ENCODE results near the gene TULP4.

TULP4 gene

DNA sequence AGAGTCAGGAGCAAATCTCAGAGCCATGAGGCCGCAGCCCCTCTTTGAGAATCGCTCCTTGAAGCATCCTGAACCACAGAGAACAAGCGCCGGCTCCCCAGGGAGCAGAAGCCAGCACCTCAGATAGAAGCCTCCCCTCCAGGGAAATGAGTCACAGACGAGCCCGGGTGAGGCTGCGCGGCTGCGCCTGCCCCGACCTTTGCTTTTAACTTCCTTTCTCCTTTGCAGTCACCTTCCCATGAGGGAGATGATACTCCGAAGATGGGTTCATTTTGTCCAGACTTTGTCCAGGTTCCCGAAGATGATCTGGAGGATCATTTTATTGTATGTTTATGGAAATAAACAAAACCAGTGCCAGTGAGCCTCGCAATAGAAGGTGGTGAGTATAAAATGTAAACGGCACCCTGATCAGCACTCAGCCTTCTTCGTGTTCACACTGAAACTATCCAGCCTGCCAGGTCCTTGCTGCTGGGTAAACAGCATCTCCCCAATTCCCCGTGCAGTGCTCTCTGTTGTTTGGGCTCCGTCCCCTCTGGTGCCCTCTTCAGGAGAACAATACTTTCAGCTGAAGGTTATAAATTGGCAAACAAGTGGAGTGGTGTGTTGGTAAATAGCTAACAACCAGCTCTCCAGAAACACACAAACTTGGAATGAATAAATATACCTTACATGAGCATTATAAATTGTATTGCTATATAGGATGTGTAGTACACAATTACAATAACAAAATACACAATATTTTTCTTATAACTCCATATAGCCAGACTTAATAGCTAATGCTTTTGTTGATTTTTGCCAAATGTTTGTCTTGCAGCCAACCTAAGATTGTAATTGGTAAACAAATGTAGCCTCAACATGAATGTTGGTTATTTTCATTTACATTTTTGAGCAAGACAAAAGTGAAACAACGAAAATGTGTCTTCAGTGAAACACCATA, 206.2 kb downstream of the TULP4 start:
- Histone ChIP-seq H3K4me3 (ENCODE audit: low read depth, low read length) (peak overlapping the region; percentile 35), H3K9me3 (ENCODE audit: control insufficient read depth, insufficient read depth, low read depth, low read length) (no peaks in the 10 kb centered on the region), H3K36me3 (ENCODE audit: control insufficient read depth in 2 of 2, insufficient read depth in 1 of 2, low read length in 2 of 2) (no peaks in the 10 kb centered on the region), H3K27ac (ENCODE audit: extremely low read depth, low read depth, low read length) (no peak overlapping the region; the same call in 1 of the 2 replicates), H3K4me1 (ENCODE audit: control insufficient read depth, insufficient read depth, low read length) (0 out of 2 replicates have a peak, but pooled peaks cover 4% of the 10 kb centered on the region)
- CTCF ChIA-PET, result interaction anchor here (0.6 to 2.5 kb wide), 26 partner anchors 9 to 1460 kb away, joined by 3 to 21 read pairs (median 4); no protein-coding TSS in a partner anchor
- POLR2A ChIA-PET, result interaction anchor here (0.8 to 1.0 kb wide), 2 partner anchors 18 to 49 kb away, joined by 3 read pairs; no protein-coding TSS in a partner anchor
- TF ChIP-seq, protein P1, sequence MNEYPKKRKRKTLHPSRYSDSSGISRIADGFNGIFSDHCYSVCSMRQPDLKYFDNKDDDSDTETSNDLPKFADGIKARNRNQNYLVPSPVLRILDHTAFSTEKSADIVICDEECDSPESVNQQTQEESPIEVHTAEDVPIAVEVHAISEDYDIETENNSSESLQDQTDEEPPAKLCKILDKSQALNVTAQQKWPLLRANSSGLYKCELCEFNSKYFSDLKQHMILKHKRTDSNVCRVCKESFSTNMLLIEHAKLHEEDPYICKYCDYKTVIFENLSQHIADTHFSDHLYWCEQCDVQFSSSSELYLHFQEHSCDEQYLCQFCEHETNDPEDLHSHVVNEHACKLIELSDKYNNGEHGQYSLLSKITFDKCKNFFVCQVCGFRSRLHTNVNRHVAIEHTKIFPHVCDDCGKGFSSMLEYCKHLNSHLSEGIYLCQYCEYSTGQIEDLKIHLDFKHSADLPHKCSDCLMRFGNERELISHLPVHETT (tag by site-specific recombination; IDR thresholded peaks at IDR 0.05), result 0 out of 2 replicates have a peak, but pooled peaks have one; percentile 34
- no peak for TF ChIP-seq ZBTB21 (tag by site-specific recombination; IDR thresholded peaks at IDR 0.05)
- TF ChIP-seq TRIM28 (IDR thresholded peaks at IDR 0.05; ENCODE audit: borderline replicate concordance, low read length), result peak; percentile 89
- TF ChIP-seq, protein P2, sequence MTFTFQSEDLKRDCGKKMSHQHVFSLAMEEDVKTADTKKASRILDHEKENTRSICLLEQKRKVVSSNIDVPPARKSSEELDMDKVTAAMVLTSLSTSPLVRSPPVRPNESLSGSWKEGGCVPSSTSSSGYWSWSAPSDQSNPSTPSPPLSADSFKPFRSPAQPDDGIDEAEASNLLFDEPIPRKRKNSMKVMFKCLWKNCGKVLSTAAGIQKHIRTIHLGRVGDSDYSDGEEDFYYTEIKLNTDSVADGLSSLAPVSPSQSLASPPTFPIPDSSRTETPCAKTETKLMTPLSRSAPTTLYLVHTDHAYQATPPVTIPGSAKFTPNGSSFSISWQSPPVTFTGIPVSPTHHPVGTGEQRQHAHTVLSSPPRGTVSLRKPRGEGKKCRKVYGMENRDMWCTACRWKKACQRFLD (tag by site-specific recombination; IDR thresholded peaks at IDR 0.05), result no peak
- no peak for TF ChIP-seq ZNF24 (tag by site-specific recombination; IDR thresholded peaks at IDR 0.05)
- TF ChIP-seq ZNF335 (tag by site-specific recombination; conservative IDR thresholded peaks at IDR 0.05), result peak; percentile 80
- TF ChIP-seq, protein P3, sequence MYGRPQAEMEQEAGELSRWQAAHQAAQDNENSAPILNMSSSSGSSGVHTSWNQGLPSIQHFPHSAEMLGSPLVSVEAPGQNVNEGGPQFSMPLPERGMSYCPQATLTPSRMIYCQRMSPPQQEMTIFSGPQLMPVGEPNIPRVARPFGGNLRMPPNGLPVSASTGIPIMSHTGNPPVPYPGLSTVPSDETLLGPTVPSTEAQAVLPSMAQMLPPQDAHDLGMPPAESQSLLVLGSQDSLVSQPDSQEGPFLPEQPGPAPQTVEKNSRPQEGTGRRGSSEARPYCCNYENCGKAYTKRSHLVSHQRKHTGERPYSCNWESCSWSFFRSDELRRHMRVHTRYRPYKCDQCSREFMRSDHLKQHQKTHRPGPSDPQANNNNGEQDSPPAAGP (tag by site-specific recombination; IDR thresholded peaks at IDR 0.05), result peak; percentile 42; the same call in 1 of the 2 replicates
- no peak for TF ChIP-seq MYNN (tag by site-specific recombination; IDR thresholded peaks at IDR 0.05; ENCODE audit: borderline replicate concordance)
- TF ChIP-seq ZNF202 (tag by site-specific recombination; IDR thresholded peaks at IDR 0.05; ENCODE audit: borderline replicate concordance), result no peak
- TF ChIP-seq ZNF391 (tag by site-specific recombination; IDR thresholded peaks at IDR 0.05; ENCODE audit: borderline replicate concordance, low read depth), result no peak; the same call in 1 of the 2 replicates
- TF ChIP-seq, protein P4, sequence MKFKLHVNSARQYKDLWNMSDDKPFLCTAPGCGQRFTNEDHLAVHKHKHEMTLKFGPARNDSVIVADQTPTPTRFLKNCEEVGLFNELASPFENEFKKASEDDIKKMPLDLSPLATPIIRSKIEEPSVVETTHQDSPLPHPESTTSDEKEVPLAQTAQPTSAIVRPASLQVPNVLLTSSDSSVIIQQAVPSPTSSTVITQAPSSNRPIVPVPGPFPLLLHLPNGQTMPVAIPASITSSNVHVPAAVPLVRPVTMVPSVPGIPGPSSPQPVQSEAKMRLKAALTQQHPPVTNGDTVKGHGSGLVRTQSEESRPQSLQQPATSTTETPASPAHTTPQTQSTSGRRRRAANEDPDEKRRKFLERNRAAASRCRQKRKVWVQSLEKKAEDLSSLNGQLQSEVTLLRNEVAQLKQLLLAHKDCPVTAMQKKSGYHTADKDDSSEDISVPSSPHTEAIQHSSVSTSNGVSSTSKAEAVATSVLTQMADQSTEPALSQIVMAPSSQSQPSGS (tag by site-specific recombination; IDR thresholded peaks at IDR 0.05; ENCODE audit: low read depth), result no peak
- TF ChIP-seq, protein P5, sequence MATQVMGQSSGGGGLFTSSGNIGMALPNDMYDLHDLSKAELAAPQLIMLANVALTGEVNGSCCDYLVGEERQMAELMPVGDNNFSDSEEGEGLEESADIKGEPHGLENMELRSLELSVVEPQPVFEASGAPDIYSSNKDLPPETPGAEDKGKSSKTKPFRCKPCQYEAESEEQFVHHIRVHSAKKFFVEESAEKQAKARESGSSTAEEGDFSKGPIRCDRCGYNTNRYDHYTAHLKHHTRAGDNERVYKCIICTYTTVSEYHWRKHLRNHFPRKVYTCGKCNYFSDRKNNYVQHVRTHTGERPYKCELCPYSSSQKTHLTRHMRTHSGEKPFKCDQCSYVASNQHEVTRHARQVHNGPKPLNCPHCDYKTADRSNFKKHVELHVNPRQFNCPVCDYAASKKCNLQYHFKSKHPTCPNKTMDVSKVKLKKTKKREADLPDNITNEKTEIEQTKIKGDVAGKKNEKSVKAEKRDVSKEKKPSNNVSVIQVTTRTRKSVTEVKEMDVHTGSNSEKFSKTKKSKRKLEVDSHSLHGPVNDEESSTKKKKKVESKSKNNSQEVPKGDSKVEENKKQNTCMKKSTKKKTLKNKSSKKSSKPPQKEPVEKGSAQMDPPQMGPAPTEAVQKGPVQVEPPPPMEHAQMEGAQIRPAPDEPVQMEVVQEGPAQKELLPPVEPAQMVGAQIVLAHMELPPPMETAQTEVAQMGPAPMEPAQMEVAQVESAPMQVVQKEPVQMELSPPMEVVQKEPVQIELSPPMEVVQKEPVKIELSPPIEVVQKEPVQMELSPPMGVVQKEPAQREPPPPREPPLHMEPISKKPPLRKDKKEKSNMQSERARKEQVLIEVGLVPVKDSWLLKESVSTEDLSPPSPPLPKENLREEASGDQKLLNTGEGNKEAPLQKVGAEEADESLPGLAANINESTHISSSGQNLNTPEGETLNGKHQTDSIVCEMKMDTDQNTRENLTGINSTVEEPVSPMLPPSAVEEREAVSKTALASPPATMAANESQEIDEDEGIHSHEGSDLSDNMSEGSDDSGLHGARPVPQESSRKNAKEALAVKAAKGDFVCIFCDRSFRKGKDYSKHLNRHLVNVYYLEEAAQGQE (tag by site-specific recombination; IDR thresholded peaks at IDR 0.05), result peak; percentile 66
- TF ChIP-seq GFI1B (tag by site-specific recombination; IDR thresholded peaks at IDR 0.05), result no peak
- peak; percentile 35; the same call in 1 of the 2 replicates for TF ChIP-seq GLIS1 (tag by site-specific recombination; IDR thresholded peaks at IDR 0.05)
- no peak; the same call in 1 of the 2 replicates for TF ChIP-seq ZSCAN30 (tag by site-specific recombination; IDR thresholded peaks at IDR 0.05)
- TF ChIP-seq, protein P6, sequence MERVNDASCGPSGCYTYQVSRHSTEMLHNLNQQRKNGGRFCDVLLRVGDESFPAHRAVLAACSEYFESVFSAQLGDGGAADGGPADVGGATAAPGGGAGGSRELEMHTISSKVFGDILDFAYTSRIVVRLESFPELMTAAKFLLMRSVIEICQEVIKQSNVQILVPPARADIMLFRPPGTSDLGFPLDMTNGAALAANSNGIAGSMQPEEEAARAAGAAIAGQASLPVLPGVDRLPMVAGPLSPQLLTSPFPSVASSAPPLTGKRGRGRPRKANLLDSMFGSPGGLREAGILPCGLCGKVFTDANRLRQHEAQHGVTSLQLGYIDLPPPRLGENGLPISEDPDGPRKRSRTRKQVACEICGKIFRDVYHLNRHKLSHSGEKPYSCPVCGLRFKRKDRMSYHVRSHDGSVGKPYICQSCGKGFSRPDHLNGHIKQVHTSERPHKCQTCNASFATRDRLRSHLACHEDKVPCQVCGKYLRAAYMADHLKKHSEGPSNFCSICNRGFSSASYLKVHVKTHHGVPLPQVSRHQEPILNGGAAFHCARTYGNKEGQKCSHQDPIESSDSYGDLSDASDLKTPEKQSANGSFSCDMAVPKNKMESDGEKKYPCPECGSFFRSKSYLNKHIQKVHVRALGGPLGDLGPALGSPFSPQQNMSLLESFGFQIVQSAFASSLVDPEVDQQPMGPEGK (tag by site-specific recombination; IDR thresholded peaks at IDR 0.05), result peak; percentile 24; the same call in 1 of the 2 replicates
- TF ChIP-seq, protein P7, sequence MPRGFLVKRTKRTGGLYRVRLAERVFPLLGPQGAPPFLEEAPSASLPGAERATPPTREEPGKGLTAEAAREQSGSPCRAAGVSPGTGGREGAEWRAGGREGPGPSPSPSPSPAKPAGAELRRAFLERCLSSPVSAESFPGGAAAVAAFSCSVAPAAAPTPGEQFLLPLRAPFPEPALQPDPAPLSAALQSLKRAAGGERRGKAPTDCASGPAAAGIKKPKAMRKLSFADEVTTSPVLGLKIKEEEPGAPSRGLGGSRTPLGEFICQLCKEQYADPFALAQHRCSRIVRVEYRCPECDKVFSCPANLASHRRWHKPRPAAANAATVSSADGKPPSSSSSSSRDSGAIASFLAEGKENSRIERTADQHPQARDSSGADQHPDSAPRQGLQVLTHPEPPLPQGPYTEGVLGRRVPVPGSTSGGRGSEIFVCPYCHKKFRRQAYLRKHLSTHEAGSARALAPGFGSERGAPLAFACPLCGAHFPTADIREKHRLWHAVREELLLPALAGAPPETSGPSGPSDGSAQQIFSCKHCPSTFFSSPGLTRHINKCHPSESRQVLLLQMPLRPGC (tag by site-specific recombination; IDR thresholded peaks at IDR 0.05), result no peak
- TF ChIP-seq, protein P8, sequence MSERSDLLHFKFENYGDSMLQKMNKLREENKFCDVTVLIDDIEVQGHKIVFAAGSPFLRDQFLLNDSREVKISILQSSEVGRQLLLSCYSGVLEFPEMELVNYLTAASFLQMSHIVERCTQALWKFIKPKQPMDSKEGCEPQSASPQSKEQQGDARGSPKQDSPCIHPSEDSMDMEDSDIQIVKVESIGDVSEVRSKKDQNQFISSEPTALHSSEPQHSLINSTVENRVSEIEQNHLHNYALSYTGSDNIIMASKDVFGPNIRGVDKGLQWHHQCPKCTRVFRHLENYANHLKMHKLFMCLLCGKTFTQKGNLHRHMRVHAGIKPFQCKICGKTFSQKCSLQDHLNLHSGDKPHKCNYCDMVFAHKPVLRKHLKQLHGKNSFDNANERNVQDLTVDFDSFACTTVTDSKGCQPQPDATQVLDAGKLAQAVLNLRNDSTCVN (tag by site-specific recombination; optimal IDR thresholded peaks at IDR 0.05), result peak; percentile 36
- TF ChIP-seq ZNF423 (tag by site-specific recombination; IDR thresholded peaks at IDR 0.05), result peak; percentile 85

All from HEK293 (cell line).